WTC11 (cell line): ENCODE measurements around the gene VWA5B1. TPM values are rescaled to one million over a fixed set of nuclear protein-coding genes. Genes with fewer than 3 reads are reported as not detected.

Source experiments
- ATAC-seq: fragments of 200-7000 bp; cut with Tn5 transposase; 2 replicates; pipeline ENCODE4 v1.10.0; 2021; ENCODE audit warnings: mild to moderate bottlenecking, moderate library complexity
- CTCF ChIA-PET: fragments of 300-600 bp; sonication (Branson Sonifier 250); formaldehyde crosslinking; loops from one replicate; lab custom pipeline; 2021; ENCODE audit warnings: antibody characterized with exemption; lab: Charles Lee
- POLR2A ChIA-PET: fragments of 350-600 bp; sonication (Branson Sonifier 250); formaldehyde crosslinking; loops from one replicate; lab custom pipeline; 2021; ENCODE audit warnings: antibody characterized with exemption; lab: Charles Lee
- DNase-seq: peaks from one replicate; pipeline ENCODE4 v3.0.0; 2021; ENCODE audit warnings: low spot score
- H3K27ac Mint-ChIP-seq: 2 replicates; pipeline ENCODE4 v1.8.0; 2021; ENCODE audit warnings: mixed read lengths
- H3K27me3 Mint-ChIP-seq: 2 replicates; pipeline ENCODE4 v1.8.0; 2021; ENCODE audit warnings: low read depth, mild to moderate bottlenecking, moderate library complexity, mixed read lengths
- H3K36me3 Mint-ChIP-seq: 2 replicates; pipeline ENCODE4 v1.8.0; 2021; ENCODE audit warnings: mixed read lengths
- H3K4me1 Mint-ChIP-seq: 2 replicates; pipeline ENCODE4 v1.8.0; 2022; ENCODE audit warnings: mixed read lengths
- H3K4me3 Mint-ChIP-seq: 2 replicates; pipeline ENCODE4 v1.8.0; 2021; ENCODE audit warnings: mild to moderate bottlenecking, moderate library complexity, mixed read lengths
- H3K9me3 Mint-ChIP-seq: 2 replicates; pipeline ENCODE4 v1.8.0; 2021; ENCODE audit warnings: mixed read lengths
- JUN ChIP-seq: sonication (generic); formaldehyde crosslinking; IDR thresholded peaks from 2 replicates; pipeline ENCODE4 v1.8.0; 2023; ENCODE audit warnings: mild to moderate bottlenecking, missing genetic modification reagents
- NR3C1 ChIP-seq: sonication (generic); formaldehyde crosslinking; conservative IDR thresholded peaks from 2 replicates; pipeline ENCODE4 v1.8.1; 2023; ENCODE audit warnings: low read depth, mild to moderate bottlenecking, missing genetic modification reagents
- ZNF317 ChIP-seq: sonication (generic); formaldehyde crosslinking; IDR thresholded peaks from 2 replicates; pipeline ENCODE4 v1.8.1; 2023; ENCODE audit warnings: low read depth, mild to moderate bottlenecking, moderate library complexity, missing genetic modification reagents, borderline replicate concordance
- total RNA-seq: library from RNA; stranded (reverse); gene quantifications from 3 replicates; pipeline ENCODE4 v1.2.3, GENCODE V29; 2021
- TF ChIP-seq, protein P1 (sequence below): sonication (generic); formaldehyde crosslinking; conservative IDR thresholded peaks from 2 replicates; pipeline ENCODE4 v1.8.1; 2023; ENCODE audit warnings: mild to moderate bottlenecking, low read depth, missing genetic modification reagents, moderate library complexity
- TF ChIP-seq, protein P2 (sequence below): sonication (generic); formaldehyde crosslinking; IDR thresholded peaks from 2 replicates; pipeline ENCODE4 v1.8.0; 2023; ENCODE audit warnings: missing genetic modification reagents
- TF ChIP-seq, protein P3 (sequence below): sonication (generic); formaldehyde crosslinking; IDR thresholded peaks from 2 replicates; pipeline ENCODE4 v1.8.0; 2023; ENCODE audit warnings: missing genetic modification reagents, mild to moderate bottlenecking, borderline replicate concordance
- TF ChIP-seq, protein P4 (sequence below): sonication (generic); formaldehyde crosslinking; IDR thresholded peaks from 2 replicates; pipeline ENCODE4 v1.8.0; 2022; ENCODE audit warnings: mild to moderate bottlenecking, missing genetic modification reagents
- TF ChIP-seq, protein P5 (sequence below): fragments of 250-450 bp; sonication (Bioruptor Pico); IDR thresholded peaks from 2 replicates; pipeline ENCODE4 v1.9.0; 2021; ENCODE audit warnings: mild to moderate bottlenecking, borderline replicate concordance

VWA5B1 gene
- total RNA-seq, 1 experiment from 2014 or later, result 1.5 TPM

DNA sequence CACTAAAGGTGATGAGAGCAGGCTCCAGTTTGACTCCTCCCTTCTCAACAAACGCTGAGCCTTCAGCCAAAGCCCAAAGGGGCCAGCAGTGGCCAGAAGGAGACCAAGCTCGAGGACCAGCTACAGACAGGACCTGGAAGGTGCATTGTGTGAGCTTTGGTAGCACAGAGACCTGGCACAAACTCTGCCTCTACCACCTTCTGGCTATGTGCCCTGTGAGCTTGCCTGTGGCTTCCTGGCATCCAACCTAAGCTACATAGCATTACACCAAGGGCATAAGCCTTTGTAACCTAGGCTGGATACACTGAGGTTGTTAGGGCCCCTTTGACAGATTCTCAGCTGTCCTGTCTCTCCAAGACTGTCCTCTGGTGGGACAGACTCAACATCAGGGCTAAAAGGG lies 6.6 kb upstream of the VWA5B1 start:
- peaks cover 15% of the 10 kb centered on the region for H3K9me3 Mint-ChIP-seq
- CTCF ChIA-PET, result no interaction called here
- peaks cover 10% of the 10 kb centered on the region for H3K36me3 Mint-ChIP-seq
- peaks cover 7% of the 10 kb centered on the region for H3K27me3 Mint-ChIP-seq
- TF ChIP-seq, protein P1, sequence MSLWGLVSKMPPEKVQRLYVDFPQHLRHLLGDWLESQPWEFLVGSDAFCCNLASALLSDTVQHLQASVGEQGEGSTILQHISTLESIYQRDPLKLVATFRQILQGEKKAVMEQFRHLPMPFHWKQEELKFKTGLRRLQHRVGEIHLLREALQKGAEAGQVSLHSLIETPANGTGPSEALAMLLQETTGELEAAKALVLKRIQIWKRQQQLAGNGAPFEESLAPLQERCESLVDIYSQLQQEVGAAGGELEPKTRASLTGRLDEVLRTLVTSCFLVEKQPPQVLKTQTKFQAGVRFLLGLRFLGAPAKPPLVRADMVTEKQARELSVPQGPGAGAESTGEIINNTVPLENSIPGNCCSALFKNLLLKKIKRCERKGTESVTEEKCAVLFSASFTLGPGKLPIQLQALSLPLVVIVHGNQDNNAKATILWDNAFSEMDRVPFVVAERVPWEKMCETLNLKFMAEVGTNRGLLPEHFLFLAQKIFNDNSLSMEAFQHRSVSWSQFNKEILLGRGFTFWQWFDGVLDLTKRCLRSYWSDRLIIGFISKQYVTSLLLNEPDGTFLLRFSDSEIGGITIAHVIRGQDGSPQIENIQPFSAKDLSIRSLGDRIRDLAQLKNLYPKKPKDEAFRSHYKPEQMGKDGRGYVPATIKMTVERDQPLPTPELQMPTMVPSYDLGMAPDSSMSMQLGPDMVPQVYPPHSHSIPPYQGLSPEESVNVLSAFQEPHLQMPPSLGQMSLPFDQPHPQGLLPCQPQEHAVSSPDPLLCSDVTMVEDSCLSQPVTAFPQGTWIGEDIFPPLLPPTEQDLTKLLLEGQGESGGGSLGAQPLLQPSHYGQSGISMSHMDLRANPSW (CRISPR knock-in tag), result no peak
- TF ChIP-seq, protein P2, sequence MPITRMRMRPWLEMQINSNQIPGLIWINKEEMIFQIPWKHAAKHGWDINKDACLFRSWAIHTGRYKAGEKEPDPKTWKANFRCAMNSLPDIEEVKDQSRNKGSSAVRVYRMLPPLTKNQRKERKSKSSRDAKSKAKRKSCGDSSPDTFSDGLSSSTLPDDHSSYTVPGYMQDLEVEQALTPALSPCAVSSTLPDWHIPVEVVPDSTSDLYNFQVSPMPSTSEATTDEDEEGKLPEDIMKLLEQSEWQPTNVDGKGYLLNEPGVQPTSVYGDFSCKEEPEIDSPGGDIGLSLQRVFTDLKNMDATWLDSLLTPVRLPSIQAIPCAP, result no peak
- TF ChIP-seq JUN (CRISPR knock-in tag), result no peak
- TF ChIP-seq, protein P3, sequence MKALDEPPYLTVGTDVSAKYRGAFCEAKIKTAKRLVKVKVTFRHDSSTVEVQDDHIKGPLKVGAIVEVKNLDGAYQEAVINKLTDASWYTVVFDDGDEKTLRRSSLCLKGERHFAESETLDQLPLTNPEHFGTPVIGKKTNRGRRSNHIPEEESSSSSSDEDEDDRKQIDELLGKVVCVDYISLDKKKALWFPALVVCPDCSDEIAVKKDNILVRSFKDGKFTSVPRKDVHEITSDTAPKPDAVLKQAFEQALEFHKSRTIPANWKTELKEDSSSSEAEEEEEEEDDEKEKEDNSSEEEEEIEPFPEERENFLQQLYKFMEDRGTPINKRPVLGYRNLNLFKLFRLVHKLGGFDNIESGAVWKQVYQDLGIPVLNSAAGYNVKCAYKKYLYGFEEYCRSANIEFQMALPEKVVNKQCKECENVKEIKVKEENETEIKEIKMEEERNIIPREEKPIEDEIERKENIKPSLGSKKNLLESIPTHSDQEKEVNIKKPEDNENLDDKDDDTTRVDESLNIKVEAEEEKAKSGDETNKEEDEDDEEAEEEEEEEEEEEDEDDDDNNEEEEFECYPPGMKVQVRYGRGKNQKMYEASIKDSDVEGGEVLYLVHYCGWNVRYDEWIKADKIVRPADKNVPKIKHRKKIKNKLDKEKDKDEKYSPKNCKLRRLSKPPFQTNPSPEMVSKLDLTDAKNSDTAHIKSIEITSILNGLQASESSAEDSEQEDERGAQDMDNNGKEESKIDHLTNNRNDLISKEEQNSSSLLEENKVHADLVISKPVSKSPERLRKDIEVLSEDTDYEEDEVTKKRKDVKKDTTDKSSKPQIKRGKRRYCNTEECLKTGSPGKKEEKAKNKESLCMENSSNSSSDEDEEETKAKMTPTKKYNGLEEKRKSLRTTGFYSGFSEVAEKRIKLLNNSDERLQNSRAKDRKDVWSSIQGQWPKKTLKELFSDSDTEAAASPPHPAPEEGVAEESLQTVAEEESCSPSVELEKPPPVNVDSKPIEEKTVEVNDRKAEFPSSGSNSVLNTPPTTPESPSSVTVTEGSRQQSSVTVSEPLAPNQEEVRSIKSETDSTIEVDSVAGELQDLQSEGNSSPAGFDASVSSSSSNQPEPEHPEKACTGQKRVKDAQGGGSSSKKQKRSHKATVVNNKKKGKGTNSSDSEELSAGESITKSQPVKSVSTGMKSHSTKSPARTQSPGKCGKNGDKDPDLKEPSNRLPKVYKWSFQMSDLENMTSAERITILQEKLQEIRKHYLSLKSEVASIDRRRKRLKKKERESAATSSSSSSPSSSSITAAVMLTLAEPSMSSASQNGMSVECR (CRISPR knock-in tag), result no peak
- TF ChIP-seq ZNF317 (CRISPR knock-in tag), result no peak
- TF ChIP-seq, protein P4, sequence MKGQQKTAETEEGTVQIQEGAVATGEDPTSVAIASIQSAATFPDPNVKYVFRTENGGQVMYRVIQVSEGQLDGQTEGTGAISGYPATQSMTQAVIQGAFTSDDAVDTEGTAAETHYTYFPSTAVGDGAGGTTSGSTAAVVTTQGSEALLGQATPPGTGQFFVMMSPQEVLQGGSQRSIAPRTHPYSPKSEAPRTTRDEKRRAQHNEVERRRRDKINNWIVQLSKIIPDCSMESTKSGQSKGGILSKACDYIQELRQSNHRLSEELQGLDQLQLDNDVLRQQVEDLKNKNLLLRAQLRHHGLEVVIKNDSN (CRISPR knock-in tag), result no peak
- TF ChIP-seq NR3C1 (CRISPR knock-in tag), result no peak
- ATAC-seq, result no peak
- POLR2A ChIA-PET, result no interaction called here
- peaks cover 22% of the 10 kb centered on the region for H3K4me1 Mint-ChIP-seq
- no peak overlapping the region for H3K27ac Mint-ChIP-seq
- no peak for DNase-seq
- H3K4me3 Mint-ChIP-seq, result no peak overlapping the region

DNA sequence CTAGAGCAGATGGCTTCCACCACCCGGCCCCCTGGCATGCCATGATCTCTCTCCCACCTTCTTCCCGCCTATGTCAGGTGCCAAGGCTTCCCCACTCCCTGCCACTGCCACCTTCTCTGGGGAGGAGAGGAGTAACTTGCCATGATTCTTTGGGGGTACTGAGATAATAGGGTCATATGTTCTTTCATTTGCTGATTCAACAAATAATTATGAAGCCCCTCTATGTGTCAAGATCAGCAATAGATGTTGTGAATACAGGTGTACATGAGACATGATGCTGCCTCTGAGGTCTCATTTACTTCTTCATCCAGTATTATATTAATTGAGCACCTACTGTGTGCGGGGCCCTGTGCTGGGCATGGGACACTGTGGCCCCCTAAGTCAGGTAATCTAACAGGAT lies 6.0 kb upstream of the VWA5B1 start:
- DNase-seq (no peak), ATAC-seq (no peak)
- Mint-ChIP-seq H3K36me3 (peaks cover 10% of the 10 kb centered on the region), H3K4me3 (no peak overlapping the region), H3K27ac (no peak overlapping the region), H3K27me3 (peaks cover 11% of the 10 kb centered on the region), H3K9me3 (peaks cover 15% of the 10 kb centered on the region), H3K4me1 (peaks cover 16% of the 10 kb centered on the region)
- TF ChIP-seq, protein P5, sequence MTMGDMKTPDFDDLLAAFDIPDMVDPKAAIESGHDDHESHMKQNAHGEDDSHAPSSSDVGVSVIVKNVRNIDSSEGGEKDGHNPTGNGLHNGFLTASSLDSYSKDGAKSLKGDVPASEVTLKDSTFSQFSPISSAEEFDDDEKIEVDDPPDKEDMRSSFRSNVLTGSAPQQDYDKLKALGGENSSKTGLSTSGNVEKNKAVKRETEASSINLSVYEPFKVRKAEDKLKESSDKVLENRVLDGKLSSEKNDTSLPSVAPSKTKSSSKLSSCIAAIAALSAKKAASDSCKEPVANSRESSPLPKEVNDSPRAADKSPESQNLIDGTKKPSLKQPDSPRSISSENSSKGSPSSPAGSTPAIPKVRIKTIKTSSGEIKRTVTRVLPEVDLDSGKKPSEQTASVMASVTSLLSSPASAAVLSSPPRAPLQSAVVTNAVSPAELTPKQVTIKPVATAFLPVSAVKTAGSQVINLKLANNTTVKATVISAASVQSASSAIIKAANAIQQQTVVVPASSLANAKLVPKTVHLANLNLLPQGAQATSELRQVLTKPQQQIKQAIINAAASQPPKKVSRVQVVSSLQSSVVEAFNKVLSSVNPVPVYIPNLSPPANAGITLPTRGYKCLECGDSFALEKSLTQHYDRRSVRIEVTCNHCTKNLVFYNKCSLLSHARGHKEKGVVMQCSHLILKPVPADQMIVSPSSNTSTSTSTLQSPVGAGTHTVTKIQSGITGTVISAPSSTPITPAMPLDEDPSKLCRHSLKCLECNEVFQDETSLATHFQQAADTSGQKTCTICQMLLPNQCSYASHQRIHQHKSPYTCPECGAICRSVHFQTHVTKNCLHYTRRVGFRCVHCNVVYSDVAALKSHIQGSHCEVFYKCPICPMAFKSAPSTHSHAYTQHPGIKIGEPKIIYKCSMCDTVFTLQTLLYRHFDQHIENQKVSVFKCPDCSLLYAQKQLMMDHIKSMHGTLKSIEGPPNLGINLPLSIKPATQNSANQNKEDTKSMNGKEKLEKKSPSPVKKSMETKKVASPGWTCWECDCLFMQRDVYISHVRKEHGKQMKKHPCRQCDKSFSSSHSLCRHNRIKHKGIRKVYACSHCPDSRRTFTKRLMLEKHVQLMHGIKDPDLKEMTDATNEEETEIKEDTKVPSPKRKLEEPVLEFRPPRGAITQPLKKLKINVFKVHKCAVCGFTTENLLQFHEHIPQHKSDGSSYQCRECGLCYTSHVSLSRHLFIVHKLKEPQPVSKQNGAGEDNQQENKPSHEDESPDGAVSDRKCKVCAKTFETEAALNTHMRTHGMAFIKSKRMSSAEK (CRISPR knock-in tag), result no peak
- ChIA-PET CTCF (no interaction called here), POLR2A (no interaction called here)
